MM.1S (cell line): ENCODE results near the gene TMPRSS3.

Experiments
- DNase-seq: peaks from one replicate; pipeline ENCODE4 v3.0.0-alpha.2; 2015
- H2AFZ ChIP-seq: fragments of 300-600 bp; sonication (generic); 2 replicates; pipeline ENCODE4 v1.6.0; 2016; ENCODE audit warnings: antibody characterized with exemption, low read length
- H3F3A ChIP-seq: fragments of 300-600 bp; sonication (generic); 2 replicates; pipeline ENCODE4 v1.6.1; 2016; ENCODE audit warnings: mild to moderate bottlenecking, antibody characterized with exemption, low read length, moderate library complexity, mixed read lengths; ENCODE audit not compliant: insufficient read depth
- H3K27ac ChIP-seq: fragments of 300-600 bp; sonication (generic); 2 replicates; pipeline ENCODE4 v1.5.1; 2016; ENCODE audit warnings: mild to moderate bottlenecking, low read length
- H3K27me3 ChIP-seq: fragments of 300-600 bp; sonication (generic); replicated peaks from 2 replicates; pipeline ENCODE4 v1.6.0; 2016; ENCODE audit warnings: low read length; ENCODE audit not compliant: insufficient read depth
- H3K36me3 ChIP-seq: fragments of 300-600 bp; sonication (generic); replicated peaks from 2 replicates; pipeline ENCODE4 v1.6.1; 2016; ENCODE audit warnings: mild to moderate bottlenecking, low read length, mixed read lengths; ENCODE audit not compliant: insufficient read depth
- H3K4me1 ChIP-seq: fragments of 300-600 bp; sonication (generic); 2 replicates; pipeline ENCODE4 v1.6.1; 2016; ENCODE audit warnings: low read length, mixed read lengths
- H3K4me2 ChIP-seq: fragments of 300-600 bp; sonication (generic); 2 replicates; pipeline ENCODE4 v1.6.0; 2016; ENCODE audit warnings: low read depth, low read length
- H3K4me3 ChIP-seq: fragments of 300-600 bp; sonication (generic); 2 replicates; pipeline ENCODE4 v1.5.1; 2016; ENCODE audit warnings: low read length, mixed read lengths
- H3K79me2 ChIP-seq: fragments of 300-600 bp; sonication (generic); 2 replicates; pipeline ENCODE4 v1.6.1; 2016; ENCODE audit warnings: mixed run types, low read length, mixed read lengths
- H3K9ac ChIP-seq: fragments of 300-600 bp; sonication (generic); 2 replicates; pipeline ENCODE4 v1.6.1; 2016; ENCODE audit warnings: low read length, mixed read lengths
- H3K9me2 ChIP-seq: fragments of 300-600 bp; sonication (generic); replicated peaks from 2 replicates; pipeline ENCODE4 v1.6.1; 2016; ENCODE audit warnings: mild to moderate bottlenecking, low read length, mixed read lengths; ENCODE audit not compliant: insufficient read depth
- H3K9me3 ChIP-seq: fragments of 300-600 bp; sonication (generic); replicated peaks from 2 replicates; pipeline ENCODE4 v1.6.1; 2016; ENCODE audit warnings: mild to moderate bottlenecking, low read length, mixed read lengths; ENCODE audit not compliant: insufficient read depth
- H4K20me1 ChIP-seq: fragments of 300-600 bp; sonication (generic); 2 replicates; pipeline ENCODE4 v1.6.1; 2016; ENCODE audit warnings: mild to moderate bottlenecking, low read length, moderate library complexity, mixed read lengths; ENCODE audit not compliant: insufficient read depth
- EZH2 ChIP-seq: fragments of 300-600 bp; sonication (generic); optimal IDR thresholded peaks from 2 replicates; pipeline ENCODE3; 2017; ENCODE audit warnings: low read depth, mild to moderate bottlenecking, antibody characterized with exemption, low read length, mixed read lengths
- EZH2phosphoT487 ChIP-seq: fragments of 300-600 bp; sonication (generic); IDR thresholded peaks from 2 replicates; pipeline ENCODE4 v1.6.1; 2018; ENCODE audit warnings: antibody characterized with exemption, low read length
- TF ChIP-seq, protein P1 (sequence below): fragments of 300-600 bp; sonication (generic); IDR thresholded peaks from 2 replicates; pipeline ENCODE4 v1.5.1; 2016; ENCODE audit warnings: antibody characterized with exemption, low read length, mixed read lengths

TMPRSS3 gene

DNA sequence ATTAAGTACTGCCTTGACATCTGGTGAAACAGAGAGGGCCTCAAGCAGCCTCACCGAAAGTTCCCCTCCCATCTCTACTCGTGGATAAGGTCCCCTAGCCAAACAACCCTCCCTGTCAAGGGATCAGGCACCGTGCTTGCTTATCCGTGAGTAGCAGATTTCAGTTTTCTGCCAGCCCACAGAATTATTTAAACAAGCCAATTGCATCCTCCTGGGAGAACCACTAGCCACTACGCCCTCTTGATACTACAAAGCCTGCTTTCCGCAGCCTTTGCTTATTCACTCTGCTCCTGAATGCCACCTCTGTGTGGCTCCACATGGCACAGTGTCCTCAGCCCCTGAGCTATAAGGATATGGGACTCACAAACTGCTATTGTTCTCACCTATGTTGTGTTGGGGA, 39.2 kb downstream of the TMPRSS3 start:
- no peaks in the 10 kb centered on the region for H3K9me3 ChIP-seq
- no peak overlapping the region for H3K4me3 ChIP-seq
- H3K36me3 ChIP-seq = no peaks in the 10 kb centered on the region
- no peaks in the 10 kb centered on the region for H3K4me1 ChIP-seq
- no peak overlapping the region for H2AFZ ChIP-seq
- no peaks in the 10 kb centered on the region for H3K79me2 ChIP-seq
- H3K9ac ChIP-seq = no peak overlapping the region
- TF ChIP-seq EZH2 = no peak
- no peak overlapping the region for H3K4me2 ChIP-seq
- H3F3A ChIP-seq = no peaks in the 10 kb centered on the region
- H3K9me2 ChIP-seq = no peaks in the 10 kb centered on the region
- H3K27me3 ChIP-seq = peaks cover 100% of the 10 kb centered on the region
- H4K20me1 ChIP-seq = no peaks in the 10 kb centered on the region
- no peak overlapping the region for H3K27ac ChIP-seq
- no peak for DNase-seq

DNA sequence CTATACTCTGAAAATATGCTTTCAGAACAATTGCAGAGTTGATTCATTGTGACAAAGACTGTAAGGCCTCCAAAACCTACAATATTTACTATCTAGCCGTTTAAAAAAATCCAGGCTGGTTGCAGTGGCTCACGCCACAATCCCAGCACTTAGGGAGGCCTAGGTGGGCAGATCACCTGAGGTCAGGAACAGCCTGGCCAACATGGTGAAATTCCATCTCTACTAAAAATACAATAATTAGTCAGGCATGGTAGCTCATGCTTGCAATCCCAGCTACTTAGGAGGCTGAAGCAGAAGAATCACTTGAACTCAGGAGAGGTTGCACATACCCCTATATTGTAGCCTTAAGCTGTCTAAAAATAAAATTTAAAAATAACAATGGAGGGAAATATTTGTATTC, 39.8 kb downstream of the TMPRSS3 start:
- H3K9ac ChIP-seq = no peak overlapping the region
- no peaks in the 10 kb centered on the region for H4K20me1 ChIP-seq
- H3F3A ChIP-seq = no peaks in the 10 kb centered on the region
- no peak for DNase-seq
- no peaks in the 10 kb centered on the region for H3K9me3 ChIP-seq
- peaks cover 100% of the 10 kb centered on the region for H3K27me3 ChIP-seq
- no peak overlapping the region for H2AFZ ChIP-seq
- H3K4me2 ChIP-seq = no peak overlapping the region
- no peak for TF ChIP-seq EZH2phosphoT487
- TF ChIP-seq, protein P1, sequence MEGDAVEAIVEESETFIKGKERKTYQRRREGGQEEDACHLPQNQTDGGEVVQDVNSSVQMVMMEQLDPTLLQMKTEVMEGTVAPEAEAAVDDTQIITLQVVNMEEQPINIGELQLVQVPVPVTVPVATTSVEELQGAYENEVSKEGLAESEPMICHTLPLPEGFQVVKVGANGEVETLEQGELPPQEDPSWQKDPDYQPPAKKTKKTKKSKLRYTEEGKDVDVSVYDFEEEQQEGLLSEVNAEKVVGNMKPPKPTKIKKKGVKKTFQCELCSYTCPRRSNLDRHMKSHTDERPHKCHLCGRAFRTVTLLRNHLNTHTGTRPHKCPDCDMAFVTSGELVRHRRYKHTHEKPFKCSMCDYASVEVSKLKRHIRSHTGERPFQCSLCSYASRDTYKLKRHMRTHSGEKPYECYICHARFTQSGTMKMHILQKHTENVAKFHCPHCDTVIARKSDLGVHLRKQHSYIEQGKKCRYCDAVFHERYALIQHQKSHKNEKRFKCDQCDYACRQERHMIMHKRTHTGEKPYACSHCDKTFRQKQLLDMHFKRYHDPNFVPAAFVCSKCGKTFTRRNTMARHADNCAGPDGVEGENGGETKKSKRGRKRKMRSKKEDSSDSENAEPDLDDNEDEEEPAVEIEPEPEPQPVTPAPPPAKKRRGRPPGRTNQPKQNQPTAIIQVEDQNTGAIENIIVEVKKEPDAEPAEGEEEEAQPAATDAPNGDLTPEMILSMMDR = no peak
- TF ChIP-seq EZH2 = no peak
- H3K27ac ChIP-seq = no peak overlapping the region
- no peaks in the 10 kb centered on the region for H3K36me3 ChIP-seq
- H3K9me2 ChIP-seq = no peaks in the 10 kb centered on the region
- no peak overlapping the region for H3K4me3 ChIP-seq
- H3K4me1 ChIP-seq = no peaks in the 10 kb centered on the region
- H3K79me2 ChIP-seq = no peaks in the 10 kb centered on the region

DNA sequence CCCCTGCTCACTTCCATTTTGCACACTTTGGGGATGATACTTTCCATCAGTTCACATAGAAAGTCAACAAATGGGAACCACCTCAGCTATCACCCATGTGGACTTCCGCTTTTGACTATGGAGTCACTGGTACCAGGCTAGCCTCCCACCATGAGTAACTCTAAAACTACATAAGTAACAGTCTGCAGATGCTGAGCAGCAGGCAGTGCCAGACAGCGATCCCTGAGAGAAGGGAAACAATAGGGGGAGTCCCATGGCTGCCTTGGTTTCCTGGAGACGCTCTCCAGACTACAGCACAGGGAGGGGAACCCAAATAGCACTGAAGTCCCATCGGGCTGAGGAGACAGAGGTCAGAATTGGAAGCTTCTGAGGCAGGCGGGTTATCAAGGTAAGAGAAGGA, 42.2 kb downstream of the TMPRSS3 start:
- Histone ChIP-seq H4K20me1 (no peaks in the 10 kb centered on the region), H3K4me1 (no peaks in the 10 kb centered on the region), H3K27ac (no peak overlapping the region), H3K9me2 (no peaks in the 10 kb centered on the region), H3K79me2 (no peaks in the 10 kb centered on the region), H3K27me3 (peaks cover 100% of the 10 kb centered on the region), H2AFZ (no peak overlapping the region), H3K36me3 (no peaks in the 10 kb centered on the region), H3K9me3 (no peaks in the 10 kb centered on the region), H3K4me3 (no peak overlapping the region), H3K4me2 (no peak overlapping the region), H3F3A (no peaks in the 10 kb centered on the region), H3K9ac (no peak overlapping the region)
- no peak for DNase-seq
- TF ChIP-seq, protein P1 = no peak
- no peak for TF ChIP-seq EZH2phosphoT487
- no peak for TF ChIP-seq EZH2

GRCh38 chr21:42352441-42353095, 43.3 kb downstream of the TMPRSS3 start:
- Histone ChIP-seq H3K9me3 (no peaks in the 10 kb centered on the region), H3K27ac (no peak overlapping the region), H3F3A (no peaks in the 10 kb centered on the region), H3K4me3 (no peak overlapping the region), H3K9me2 (no peaks in the 10 kb centered on the region), H4K20me1 (no peaks in the 10 kb centered on the region), H3K4me1 (no peaks in the 10 kb centered on the region), H3K4me2 (no peak overlapping the region), H3K9ac (no peak overlapping the region), H3K79me2 (no peaks in the 10 kb centered on the region), H2AFZ (no peak overlapping the region), H3K27me3 (peaks cover 100% of the 10 kb centered on the region), H3K36me3 (no peaks in the 10 kb centered on the region)
- DNase-seq = no peak
- TF ChIP-seq EZH2 (no peak), EZH2phosphoT487 (no peak)
- TF ChIP-seq, protein P1 = no peak
